Uterus (tissue), 4 donors: ENCODE data around the gene ATG4B. TPM values are rescaled to one million over a fixed set of nuclear protein-coding genes. Genes with fewer than 3 reads are reported as not detected.

Source experiments
- DNase-seq, 2 donors: peaks; one replicate each; pipeline ENCODE4 v3.0.0-alpha.2; 2019 to 2020
- H3K27ac ChIP-seq, 2 donors: fragments of 200-600 bp; sonication (generic); 1 replicate in 1 of 2; 2 replicates in 1 of 2; pipeline ENCODE4 v1.5.1; 2016 to 2018
- H3K27me3 ChIP-seq, 2 donors: fragments of 200-600 bp; sonication (generic); one replicate each; pipeline ENCODE4 v1.5.1; 2018 to 2019; ENCODE audit warnings: control low read depth in 1 of 2
- H3K36me3 ChIP-seq, 2 donors: fragments of 200-600 bp; sonication (generic); one replicate each; pipeline ENCODE4 v1.5.1; 2019; ENCODE audit warnings: control low read depth in 1 of 2
- H3K4me1 ChIP-seq, 2 donors: fragments of 200-600 bp; sonication (generic); one replicate each; pipeline ENCODE4 v1.5.1; 2018 to 2019; ENCODE audit warnings: control low read depth in 1 of 2
- H3K4me3 ChIP-seq, 2 donors: fragments of 200-600 bp; sonication (generic); 1 replicate in 1 of 2; 2 replicates in 1 of 2; pipeline ENCODE4 v1.5.1; 2018 to 2019; ENCODE audit warnings: mild to moderate bottlenecking in 1 of 2
- H3K9me3 ChIP-seq, 2 donors: fragments of 200-600 bp; sonication (generic); one replicate each; pipeline ENCODE4 v1.5.1; 2019; ENCODE audit warnings: control low read depth in 1 of 2
- CTCF ChIP-seq, 4 experiments: fragments of 200-600 bp in 2 of 4; fragments of 450-650 bp in 2 of 4; sonication (generic) in 2 of 4; IDR thresholded peaks; one replicate each; pipeline ENCODE4 v1.5.1; 2016 to 2019; ENCODE audit warnings: antibody characterized with exemption in 4 of 4, mild to moderate bottlenecking in 2 of 4, moderate library complexity in 1 of 4
- POLR2A ChIP-seq, 2 donors: fragments of 450-650 bp; IDR thresholded peaks; one replicate each; pipeline ENCODE4 v1.6.1; 2016; ENCODE audit warnings: antibody characterized with exemption in 2 of 2, mild to moderate bottlenecking in 1 of 2, moderate library complexity in 1 of 2
- intact Hi-C: fragments of 100-400 bp; cut with DNase I; formaldehyde crosslinking; loops from one replicate; pipeline ENCODE4 v1.15.1; 2023; ENCODE audit warnings: low total_unique reads
- total RNA-seq, 4 donors: library from RNA; depleted of rRNA in 3 of 4; stranded (reverse); fragments of >200 nt in 3 of 4; gene quantifications; one replicate each; pipeline versions ENCODE4 v1.1.0 to v1.2.4, GENCODE V29; 2014 to 2023
- donor health status: DM: yes; HTN: yes; CAD: no.

Gene ATG4B
- total RNA-seq, 4 donors from 2014 or later: 14.4 to 99.8 (median 56.7) TPM

DNA sequence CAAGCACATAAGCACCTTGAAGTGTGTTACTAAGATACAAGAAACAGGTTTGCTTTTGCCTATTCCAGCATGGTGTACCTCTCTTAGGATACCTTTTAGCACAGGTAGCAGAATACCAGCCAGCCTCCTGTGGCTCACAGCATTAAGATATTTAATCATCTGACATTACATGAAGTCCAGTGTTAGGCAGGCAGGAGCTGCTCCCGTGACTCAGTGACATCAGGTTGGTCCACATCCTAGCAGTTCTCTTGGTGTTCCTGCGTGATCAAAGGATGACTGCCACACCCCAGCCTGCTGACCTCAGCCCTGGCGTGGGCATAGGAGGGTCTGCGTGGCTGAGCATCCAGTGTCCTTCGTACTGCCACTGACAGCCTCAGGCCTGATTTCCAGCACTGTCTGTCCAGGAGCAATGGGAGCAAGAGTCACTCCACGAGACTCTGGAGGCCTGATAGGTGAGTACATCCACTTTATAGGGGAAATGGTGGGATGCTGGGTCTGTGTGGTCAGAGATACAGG lies 52.8 kb downstream of the ATG4B start:
- Histone ChIP-seq H3K27ac (no peak overlapping the region), H3K9me3 (no peaks in the 10 kb centered on the region), H3K36me3 (no peaks in the 10 kb centered on the region), H3K27me3 (no peaks in the 10 kb centered on the region), H3K4me1 (peaks cover 0 to 9% of the 10 kb centered on the region in 2 donors), H3K4me3 (no peak overlapping the region)
- no peak for TF ChIP-seq POLR2A (IDR thresholded peaks at IDR 0.05)
- no peak for TF ChIP-seq CTCF (IDR thresholded peaks at IDR 0.05)
- intact Hi-C loops: no loop called here
- no peak for DNase-seq

- no peak for DNase-seq
- TF ChIP-seq POLR2A (IDR thresholded peaks at IDR 0.05) (no peak), CTCF (IDR thresholded peaks at IDR 0.05) (no peak)
- Histone ChIP-seq H3K27me3 (no peaks in the 10 kb centered on the region), H3K4me1 (peaks cover 0 to 9% of the 10 kb centered on the region in 2 donors), H3K36me3 (no peaks in the 10 kb centered on the region), H3K4me3 (no peak overlapping the region), H3K27ac (no peak overlapping the region), H3K9me3 (no peaks in the 10 kb centered on the region)
- intact Hi-C loops: no loop called here
These were observed 55.0 kb downstream of the ATG4B start for GRCh38 chr2:241692448-241692847.

DNA sequence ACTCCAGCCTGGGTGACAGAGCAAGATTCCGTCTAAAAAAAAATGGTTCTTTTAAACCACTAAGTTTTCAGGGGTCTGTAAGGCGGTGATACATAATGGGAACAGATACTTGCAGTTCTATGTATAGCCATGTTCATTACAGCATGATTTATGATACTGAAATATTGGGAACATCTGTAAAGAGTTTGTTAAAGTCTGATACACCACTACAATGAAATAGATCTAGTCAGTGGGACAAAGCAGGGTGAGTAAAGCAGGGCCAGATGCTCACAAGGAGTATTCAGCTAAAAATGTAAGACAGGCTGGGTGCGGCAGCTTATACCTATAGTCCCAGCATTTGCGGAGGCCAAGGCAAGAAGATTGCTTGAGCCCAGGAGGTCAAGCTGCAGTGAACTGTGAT lies 58.2 kb downstream of the ATG4B start:
- no peaks in the 10 kb centered on the region for H3K36me3 ChIP-seq

GRCh38 chr2:241701149-241701398 lies 63.6 kb downstream of the ATG4B start:
- no peak for DNase-seq
- Histone ChIP-seq H3K4me3 (peak overlapping the region; percentile 41 to 80), H3K9me3 (no peaks in the 10 kb centered on the region), H3K27ac (peak overlapping the region; percentile 91 to 98), H3K27me3 (no peaks in the 10 kb centered on the region), H3K4me1 (peaks cover 0 to 6% of the 10 kb centered on the region in 2 donors), H3K36me3 (no peaks in the 10 kb centered on the region)
- TF ChIP-seq POLR2A (IDR thresholded peaks at IDR 0.05) (no peak), CTCF (IDR thresholded peaks at IDR 0.05) (peak in 2 of 4 experiments; percentile 46 to 65)
- intact Hi-C loops: no loop called here

More for the DNA sequence above, 58.2 kb downstream of the ATG4B start:
- TF ChIP-seq POLR2A (IDR thresholded peaks at IDR 0.05): no peak
- TF ChIP-seq CTCF (IDR thresholded peaks at IDR 0.05): no peak
- no peak for DNase-seq
- intact Hi-C loops: no loop called here
- Histone ChIP-seq H3K27me3 (no peaks in the 10 kb centered on the region), H3K4me1 (peaks cover 0 to under 1% of the 10 kb centered on the region in 2 donors), H3K9me3 (no peaks in the 10 kb centered on the region), H3K27ac (no peak overlapping the region), H3K4me3 (no peak overlapping the region)

DNA sequence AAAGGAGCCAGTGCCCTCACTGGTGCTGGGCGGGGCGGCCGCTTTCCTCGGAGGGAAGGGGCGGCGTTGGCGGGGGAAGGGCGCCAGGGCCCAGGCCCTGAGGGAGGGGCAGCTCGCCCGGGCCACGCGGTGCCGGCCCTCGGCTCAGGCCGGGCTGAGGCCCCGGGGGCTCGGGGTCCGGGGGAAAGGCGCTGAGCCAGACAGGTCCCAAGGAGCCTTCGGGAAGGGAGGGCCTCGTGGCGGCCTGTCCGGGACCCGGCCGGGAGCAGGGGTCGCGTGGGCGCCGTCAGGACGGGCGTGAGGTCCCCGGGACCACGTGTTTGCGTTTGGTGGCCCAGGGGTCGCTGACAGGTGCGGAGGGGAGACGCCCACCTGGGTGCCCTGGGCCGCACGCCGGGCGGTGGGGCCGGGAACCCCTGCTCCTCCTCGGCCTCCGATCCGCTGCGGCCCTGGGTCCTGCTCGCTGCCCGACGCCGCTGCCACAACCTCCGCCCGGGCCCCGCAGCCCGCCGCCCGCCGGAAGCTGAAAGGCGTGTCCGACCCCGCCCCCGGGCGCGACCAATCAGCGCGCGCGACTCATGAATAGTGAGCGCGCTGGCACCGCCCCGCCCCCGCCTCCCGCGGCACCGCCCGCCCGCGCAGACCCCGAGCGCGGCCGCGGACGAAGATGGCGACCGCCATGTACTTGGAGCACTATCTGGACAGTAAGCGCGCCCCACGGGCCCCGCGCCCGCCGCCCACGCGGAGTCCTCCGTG lies 64.1 kb downstream of the ATG4B start, which contains the start of gene ING5:
TSS of gene ING5 (plus strand) at position 641 of the 756 bp plus-strand sequence. CDS start at position 668, 27 bp downstream.
- Histone ChIP-seq H3K36me3 (no peaks in the 10 kb centered on the region), H3K4me1 (peaks cover 0 to 6% of the 10 kb centered on the region in 2 donors), H3K27me3 (no peaks in the 10 kb centered on the region), H3K9me3 (no peaks in the 10 kb centered on the region), H3K4me3 (peak within 1 kb of the TSS; percentile 41 to 80), H3K27ac (peak within 1 kb of the TSS; percentile 91 to 98)
- TF ChIP-seq POLR2A (IDR thresholded peaks at IDR 0.05): peak; percentile 37 to 90
- TF ChIP-seq CTCF (IDR thresholded peaks at IDR 0.05): peak in 1 of 4 experiments; percentile 45
- peak; percentile 96 to 97 for DNase-seq
- intact Hi-C loops: no loop called here
